HepG2 (cell line): ENCODE results near the gene SLC16A3. TPM values are rescaled to one million over a fixed set of nuclear protein-coding genes. Genes with fewer than 3 reads are reported as not detected.

ENCODE experiments used
- IKZF1 ChIP-seq: fragments of 450-650 bp; IDR thresholded peaks from 2 replicates; pipeline ENCODE4 v1.7.1; 2016
- ISX ChIP-seq: sonication (generic); formaldehyde crosslinking; conservative IDR thresholded peaks from 2 replicates; pipeline ENCODE4 v1.5.0; 2020; ENCODE audit warnings: missing genetic modification reagents
- MEIS1 ChIP-seq: sonication (generic); formaldehyde crosslinking; IDR thresholded peaks from 2 replicates; pipeline ENCODE4 v1.9.0; 2021; ENCODE audit warnings: mild to moderate bottlenecking, missing genetic modification reagents, moderate library complexity, borderline replicate concordance
- NFKBIZ ChIP-seq: IDR thresholded peaks from 2 replicates; pipeline ENCODE4 v1.6.1; 2018; ENCODE audit warnings: missing genetic modification reagents, missing compliant biosample characterization
- PAX8 ChIP-seq: sonication (generic); formaldehyde crosslinking; IDR thresholded peaks from 2 replicates; pipeline ENCODE4 v1.8.0; 2022; ENCODE audit warnings: mild to moderate bottlenecking, missing genetic modification reagents, borderline replicate concordance
- POGZ ChIP-seq: sonication (generic); formaldehyde crosslinking; IDR thresholded peaks from 2 replicates; pipeline ENCODE4 v1.4.0; 2020; ENCODE audit warnings: mild to moderate bottlenecking, missing genetic modification reagents
- RAD51 ChIP-seq: fragments of 450-650 bp; IDR thresholded peaks from 2 replicates; pipeline ENCODE4 v1.6.1; 2016; ENCODE audit warnings: borderline replicate concordance
- SIX1 ChIP-seq: sonication (generic); formaldehyde crosslinking; IDR thresholded peaks from 2 replicates; pipeline ENCODE4 v1.4.0; 2020; ENCODE audit warnings: missing genetic modification reagents, borderline replicate concordance
- SMARCC2 ChIP-seq: fragments of 450-650 bp; IDR thresholded peaks from 2 replicates; pipeline ENCODE4 v1.6.1; 2017; ENCODE audit warnings: antibody characterized with exemption, mild to moderate bottlenecking
- TCF7 ChIP-seq: sonication (generic); IDR thresholded peaks from 2 replicates; pipeline ENCODE4 v1.6.1; 2016; ENCODE audit warnings: antibody characterized with exemption, low read depth
- YEATS4 ChIP-seq: sonication (generic); formaldehyde crosslinking; IDR thresholded peaks from 2 replicates; pipeline ENCODE4 v1.4.0; 2020; ENCODE audit warnings: missing genetic modification reagents, borderline replicate concordance
- ZBTB7A ChIP-seq: sonication (generic); formaldehyde crosslinking; IDR thresholded peaks from 2 replicates; pipeline ENCODE4 v1.8.0; 2022; ENCODE audit warnings: mild to moderate bottlenecking, missing genetic modification reagents
- ZNF124 ChIP-seq: sonication (generic); formaldehyde crosslinking; IDR thresholded peaks from 2 replicates; pipeline ENCODE4 v1.4.0; 2020; ENCODE audit warnings: missing genetic modification reagents
- ZNF484 ChIP-seq: sonication (generic); formaldehyde crosslinking; IDR thresholded peaks from 2 replicates; pipeline ENCODE4 v1.5.1; 2020; ENCODE audit warnings: mild to moderate bottlenecking, low read depth, missing genetic modification reagents, borderline replicate concordance
- ZNF557 ChIP-seq: sonication (generic); formaldehyde crosslinking; IDR thresholded peaks from 2 replicates; pipeline ENCODE4 v1.4.0; 2020; ENCODE audit warnings: missing genetic modification reagents
- ZNF781 ChIP-seq: sonication (generic); formaldehyde crosslinking; IDR thresholded peaks from 2 replicates; pipeline ENCODE4 v1.5.1; 2020; ENCODE audit warnings: borderline replicate concordance, mild to moderate bottlenecking, missing genetic modification reagents; ENCODE audit errors: not compliant biosample characterization
- ZNF792 ChIP-seq: IDR thresholded peaks from 2 replicates; pipeline ENCODE4 v1.6.1; 2016
- ZZZ3 ChIP-seq: sonication (generic); formaldehyde crosslinking; IDR thresholded peaks from 2 replicates; pipeline ENCODE4 v1.4.0; 2020; ENCODE audit warnings: missing genetic modification reagents, mild to moderate bottlenecking, borderline replicate concordance
- polyA plus RNA-seq, 8 experiments: library from polyadenylated mRNA; depleted of rRNA in 3 of 8; stranded (reverse) in 7 of 8; unstranded in 1 of 8; fragments of >200 nt; fragmentation: Illumina TruSeq in 4 of 8; extraction: Trizol in 4 of 8; gene quantifications; 2 replicates each; pipeline versions ENCODE4 v1.2.1 to v1.2.3, GENCODE V29; 2011 to 2016; ENCODE audit warnings: low read depth in 4 of 8, missing spikeins in 1 of 8, mixed read lengths in 1 of 8; ENCODE audit not compliant: insufficient read depth in 1 of 8
- total RNA-seq, 5 experiments: library from RNA; depleted of rRNA; stranded (reverse); fragments of >200 nt; fragmentation: Illumina TruSeq; extraction: Trizol; gene quantifications; 2 replicates each; pipeline ENCODE4 v1.2.3, GENCODE V29; 2016; ENCODE audit warnings: low read depth in 1 of 5
- TF ChIP-seq, protein P1 (sequence below): sonication (generic); formaldehyde crosslinking; IDR thresholded peaks from 2 replicates; pipeline ENCODE4 v1.9.0; 2021; ENCODE audit warnings: missing genetic modification reagents, mild to moderate bottlenecking, borderline replicate concordance
- TF ChIP-seq, protein P2 (sequence below): sonication (generic); formaldehyde crosslinking; IDR thresholded peaks from 2 replicates; pipeline ENCODE4 v1.5.0; 2020; ENCODE audit warnings: missing genetic modification reagents, mild to moderate bottlenecking, borderline replicate concordance
- TF ChIP-seq, protein P3 (sequence below): sonication (generic); formaldehyde crosslinking; IDR thresholded peaks from 2 replicates; pipeline ENCODE4 v1.9.0; 2021; ENCODE audit warnings: missing genetic modification reagents, mild to moderate bottlenecking, borderline replicate concordance
- TF ChIP-seq, protein P4 (sequence below): sonication (generic); formaldehyde crosslinking; IDR thresholded peaks from 2 replicates; pipeline ENCODE4 v1.5.1; 2020; ENCODE audit warnings: missing genetic modification reagents, mild to moderate bottlenecking, borderline replicate concordance
- TF ChIP-seq, protein P5 (sequence below): sonication (generic); formaldehyde crosslinking; IDR thresholded peaks from 2 replicates; pipeline ENCODE4 v1.4.0; 2020; ENCODE audit warnings: missing genetic modification reagents, low read depth, mild to moderate bottlenecking, borderline replicate concordance

Gene SLC16A3
- total and polyA plus RNA-seq, 2 of the 13 experiments (the other 11 are each of a cell fraction or from before 2014, with no cell fraction given), result 242 to 349 TPM

DNA sequence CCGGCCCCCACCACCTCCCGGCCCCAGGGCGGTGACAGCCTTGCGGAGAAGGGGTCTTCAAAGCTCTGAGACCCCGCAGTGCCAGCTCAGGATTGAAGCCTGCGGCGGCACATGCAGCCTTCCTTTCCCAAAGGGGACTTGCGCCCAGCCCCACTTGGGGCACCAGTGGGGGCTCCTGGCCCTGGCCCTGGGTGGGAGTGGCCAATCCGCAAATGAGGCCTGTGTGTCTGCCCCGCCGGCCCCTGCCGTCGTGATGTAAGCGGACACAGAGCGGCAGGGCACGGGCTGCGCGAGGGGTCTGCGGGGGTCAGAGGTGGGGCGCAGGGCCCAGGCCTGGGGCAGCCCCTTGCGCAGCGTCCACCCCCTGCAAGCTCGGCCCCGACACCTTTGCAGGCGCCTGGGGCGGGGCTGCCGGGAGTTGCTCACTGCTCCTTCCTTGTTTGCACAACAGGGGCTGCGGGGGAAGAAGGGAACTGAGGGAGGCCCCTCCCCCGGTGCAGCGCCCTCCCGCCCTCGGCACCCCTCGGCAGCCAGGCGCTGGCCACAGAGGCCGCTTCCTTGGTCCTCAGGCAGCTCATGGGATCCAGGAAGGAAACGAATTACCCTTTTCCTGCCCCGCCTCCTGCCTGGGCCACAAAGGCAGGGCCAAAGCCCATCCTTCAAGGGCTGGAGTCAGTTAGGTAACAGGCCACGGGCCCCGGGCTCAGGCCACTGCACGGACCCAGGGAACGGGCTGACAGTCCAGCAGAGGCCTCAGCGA lies 2.9 kb downstream of the SLC16A3 start (continued):
- peak; percentile 76 for TF ChIP-seq ZNF781 (CRISPR knock-in tag)
- no peak for TF ChIP-seq NFKBIZ (CRISPR knock-in tag)
- TF ChIP-seq SMARCC2, result no peak
- TF ChIP-seq ZZZ3 (CRISPR knock-in tag), result no peak
- TF ChIP-seq ZNF557 (CRISPR knock-in tag), result no peak
- TF ChIP-seq, protein P1, sequence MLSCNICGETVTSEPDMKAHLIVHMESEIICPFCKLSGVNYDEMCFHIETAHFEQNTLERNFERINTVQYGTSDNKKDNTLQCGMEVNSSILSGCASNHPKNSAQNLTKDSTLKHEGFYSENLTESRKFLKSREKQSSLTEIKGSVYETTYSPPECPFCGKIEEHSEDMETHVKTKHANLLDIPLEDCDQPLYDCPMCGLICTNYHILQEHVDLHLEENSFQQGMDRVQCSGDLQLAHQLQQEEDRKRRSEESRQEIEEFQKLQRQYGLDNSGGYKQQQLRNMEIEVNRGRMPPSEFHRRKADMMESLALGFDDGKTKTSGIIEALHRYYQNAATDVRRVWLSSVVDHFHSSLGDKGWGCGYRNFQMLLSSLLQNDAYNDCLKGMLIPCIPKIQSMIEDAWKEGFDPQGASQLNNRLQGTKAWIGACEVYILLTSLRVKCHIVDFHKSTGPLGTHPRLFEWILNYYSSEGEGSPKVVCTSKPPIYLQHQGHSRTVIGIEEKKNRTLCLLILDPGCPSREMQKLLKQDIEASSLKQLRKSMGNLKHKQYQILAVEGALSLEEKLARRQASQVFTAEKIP (CRISPR knock-in tag), result no peak
- TF ChIP-seq ZNF124 (CRISPR knock-in tag), result peak; percentile 85
- TF ChIP-seq POGZ (CRISPR knock-in tag), result no peak
- peak; percentile 69; the same call in 1 of the 2 replicates for TF ChIP-seq MEIS1 (CRISPR knock-in tag)
- TF ChIP-seq, protein P2, sequence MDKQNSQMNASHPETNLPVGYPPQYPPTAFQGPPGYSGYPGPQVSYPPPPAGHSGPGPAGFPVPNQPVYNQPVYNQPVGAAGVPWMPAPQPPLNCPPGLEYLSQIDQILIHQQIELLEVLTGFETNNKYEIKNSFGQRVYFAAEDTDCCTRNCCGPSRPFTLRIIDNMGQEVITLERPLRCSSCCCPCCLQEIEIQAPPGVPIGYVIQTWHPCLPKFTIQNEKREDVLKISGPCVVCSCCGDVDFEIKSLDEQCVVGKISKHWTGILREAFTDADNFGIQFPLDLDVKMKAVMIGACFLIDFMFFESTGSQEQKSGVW (CRISPR knock-in tag), result no peak
- TF ChIP-seq PAX8 (CRISPR knock-in tag), result 0 out of 2 replicates have a peak, but pooled peaks have one; percentile 31
- no peak for TF ChIP-seq IKZF1
- TF ChIP-seq ZNF792 (CRISPR knock-in tag), result peak; percentile 70; the same call in 1 of the 2 replicates
- TF ChIP-seq, protein P3, sequence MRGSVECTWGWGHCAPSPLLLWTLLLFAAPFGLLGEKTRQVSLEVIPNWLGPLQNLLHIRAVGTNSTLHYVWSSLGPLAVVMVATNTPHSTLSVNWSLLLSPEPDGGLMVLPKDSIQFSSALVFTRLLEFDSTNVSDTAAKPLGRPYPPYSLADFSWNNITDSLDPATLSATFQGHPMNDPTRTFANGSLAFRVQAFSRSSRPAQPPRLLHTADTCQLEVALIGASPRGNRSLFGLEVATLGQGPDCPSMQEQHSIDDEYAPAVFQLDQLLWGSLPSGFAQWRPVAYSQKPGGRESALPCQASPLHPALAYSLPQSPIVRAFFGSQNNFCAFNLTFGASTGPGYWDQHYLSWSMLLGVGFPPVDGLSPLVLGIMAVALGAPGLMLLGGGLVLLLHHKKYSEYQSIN (CRISPR knock-in tag), result no peak
- TF ChIP-seq, protein P4, sequence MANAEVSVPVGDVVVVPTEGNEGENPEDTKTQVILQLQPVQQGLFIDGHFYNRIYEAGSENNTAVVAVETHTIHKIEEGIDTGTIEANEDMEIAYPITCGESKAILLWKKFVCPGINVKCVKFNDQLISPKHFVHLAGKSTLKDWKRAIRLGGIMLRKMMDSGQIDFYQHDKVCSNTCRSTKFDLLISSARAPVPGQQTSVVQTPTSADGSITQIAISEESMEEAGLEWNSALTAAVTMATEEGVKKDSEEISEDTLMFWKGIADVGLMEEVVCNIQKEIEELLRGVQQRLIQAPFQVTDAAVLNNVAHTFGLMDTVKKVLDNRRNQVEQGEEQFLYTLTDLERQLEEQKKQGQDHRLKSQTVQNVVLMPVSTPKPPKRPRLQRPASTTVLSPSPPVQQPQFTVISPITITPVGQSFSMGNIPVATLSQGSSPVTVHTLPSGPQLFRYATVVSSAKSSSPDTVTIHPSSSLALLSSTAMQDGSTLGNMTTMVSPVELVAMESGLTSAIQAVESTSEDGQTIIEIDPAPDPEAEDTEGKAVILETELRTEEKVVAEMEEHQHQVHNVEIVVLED (CRISPR knock-in tag), result peak; percentile 78
- TF ChIP-seq ZBTB7A (CRISPR knock-in tag), result peak; percentile 99
- TF ChIP-seq ZNF484 (CRISPR knock-in tag), result no peak; the same call in 1 of the 2 replicates
- no peak; the same call in 1 of the 2 replicates for TF ChIP-seq SIX1 (CRISPR knock-in tag)
- no peak for TF ChIP-seq ISX (CRISPR knock-in tag)
- TF ChIP-seq TCF7, result no peak
- TF ChIP-seq RAD51, result no peak
- TF ChIP-seq, protein P5, sequence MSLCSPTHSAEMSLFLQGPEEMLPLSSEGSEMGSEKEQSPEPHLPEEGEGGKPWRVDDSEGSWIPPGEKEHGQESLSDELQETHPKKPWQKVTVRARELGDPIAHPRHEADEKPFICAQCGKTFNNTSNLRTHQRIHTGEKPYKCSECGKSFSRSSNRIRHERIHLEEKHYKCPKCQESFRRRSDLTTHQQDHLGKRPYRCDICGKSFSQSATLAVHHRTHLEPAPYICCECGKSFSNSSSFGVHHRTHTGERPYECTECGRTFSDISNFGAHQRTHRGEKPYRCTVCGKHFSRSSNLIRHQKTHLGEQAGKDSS (CRISPR knock-in tag), result peak; percentile 35; the same call in 1 of the 2 replicates
- TF ChIP-seq YEATS4, result peak; percentile 77
